Measurements from ENCODE around the gene TRABD2A.
"Not testable (repeated sequence)": the region's sequence is repeated elsewhere in the genome, so short reads cannot be mapped to it uniquely, and the experiment has no call there.

DNA sequence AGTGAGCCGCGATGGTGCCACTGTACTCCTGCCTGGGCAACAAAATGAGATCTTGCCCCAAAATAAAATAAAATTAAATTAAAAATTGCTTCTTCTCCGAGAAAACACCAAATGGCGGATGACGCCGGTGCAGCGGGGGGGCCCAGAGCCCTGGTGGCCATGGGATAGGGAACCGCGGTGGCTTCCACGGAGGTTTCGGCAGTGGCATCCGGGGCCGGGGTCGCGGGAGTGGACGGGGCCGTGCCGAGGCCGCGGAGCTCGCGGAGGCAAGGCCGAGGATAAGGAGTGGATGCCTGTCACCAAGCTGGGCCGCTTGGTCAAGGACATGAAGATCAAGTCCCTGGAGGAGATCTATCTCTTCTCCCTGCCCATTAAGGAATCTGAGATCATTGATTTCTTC lies 34.8 kb upstream of the TRABD2A start:
- TF ChIP-seq, protein P1, sequence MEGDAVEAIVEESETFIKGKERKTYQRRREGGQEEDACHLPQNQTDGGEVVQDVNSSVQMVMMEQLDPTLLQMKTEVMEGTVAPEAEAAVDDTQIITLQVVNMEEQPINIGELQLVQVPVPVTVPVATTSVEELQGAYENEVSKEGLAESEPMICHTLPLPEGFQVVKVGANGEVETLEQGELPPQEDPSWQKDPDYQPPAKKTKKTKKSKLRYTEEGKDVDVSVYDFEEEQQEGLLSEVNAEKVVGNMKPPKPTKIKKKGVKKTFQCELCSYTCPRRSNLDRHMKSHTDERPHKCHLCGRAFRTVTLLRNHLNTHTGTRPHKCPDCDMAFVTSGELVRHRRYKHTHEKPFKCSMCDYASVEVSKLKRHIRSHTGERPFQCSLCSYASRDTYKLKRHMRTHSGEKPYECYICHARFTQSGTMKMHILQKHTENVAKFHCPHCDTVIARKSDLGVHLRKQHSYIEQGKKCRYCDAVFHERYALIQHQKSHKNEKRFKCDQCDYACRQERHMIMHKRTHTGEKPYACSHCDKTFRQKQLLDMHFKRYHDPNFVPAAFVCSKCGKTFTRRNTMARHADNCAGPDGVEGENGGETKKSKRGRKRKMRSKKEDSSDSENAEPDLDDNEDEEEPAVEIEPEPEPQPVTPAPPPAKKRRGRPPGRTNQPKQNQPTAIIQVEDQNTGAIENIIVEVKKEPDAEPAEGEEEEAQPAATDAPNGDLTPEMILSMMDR (IDR thresholded peaks at IDR 0.05): not testable (repeated sequence)
- TF ChIP-seq POLR2A (IDR thresholded peaks at IDR 0.05): not testable (repeated sequence)
